GM19328 (cell line): ENCODE results near the gene ACVR1B.

Experiments used
- ATAC-seq: cut with Tn5 transposase; IDR thresholded peaks from one replicate; pipeline ENCODE4 v1.9.1; 2021; ENCODE audit warnings: mild to moderate bottlenecking, moderate library complexity; ENCODE audit not compliant: unreplicated experiment

ACVR1B gene

DNA sequence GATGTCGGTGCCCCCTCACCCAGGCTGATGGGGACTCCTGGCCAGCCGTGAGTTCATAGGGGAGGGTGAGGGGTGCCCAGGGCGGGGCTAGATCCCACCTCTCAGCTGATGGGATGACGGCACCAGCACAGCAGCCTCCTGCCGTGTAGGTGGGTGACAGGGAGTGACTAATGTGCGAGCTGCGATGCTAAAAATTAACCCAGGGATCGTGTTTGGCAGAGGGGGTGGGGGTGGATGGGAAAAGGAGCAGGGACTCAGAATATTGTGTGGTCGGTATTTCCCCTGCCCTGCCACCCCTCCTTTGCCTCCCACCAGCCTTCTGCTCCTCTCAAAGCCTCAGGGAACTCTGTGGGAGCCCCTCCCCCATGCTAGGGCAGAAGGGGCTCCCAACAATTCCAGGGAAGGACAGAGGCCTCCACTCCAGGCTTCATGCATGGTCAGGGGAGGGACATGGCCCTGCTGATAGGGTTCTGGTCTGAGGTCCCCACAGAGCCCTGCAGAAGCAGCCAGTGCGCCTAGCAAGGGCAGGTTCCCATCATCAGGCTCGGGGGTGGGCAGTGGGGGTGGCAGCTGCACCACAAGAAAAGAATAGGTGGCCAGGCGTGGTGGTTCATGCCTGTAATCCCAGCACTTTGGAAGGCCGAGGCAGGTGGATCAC lies 67.7 kb downstream of the ACVR1B start:
- ATAC-seq: no peak

DNA sequence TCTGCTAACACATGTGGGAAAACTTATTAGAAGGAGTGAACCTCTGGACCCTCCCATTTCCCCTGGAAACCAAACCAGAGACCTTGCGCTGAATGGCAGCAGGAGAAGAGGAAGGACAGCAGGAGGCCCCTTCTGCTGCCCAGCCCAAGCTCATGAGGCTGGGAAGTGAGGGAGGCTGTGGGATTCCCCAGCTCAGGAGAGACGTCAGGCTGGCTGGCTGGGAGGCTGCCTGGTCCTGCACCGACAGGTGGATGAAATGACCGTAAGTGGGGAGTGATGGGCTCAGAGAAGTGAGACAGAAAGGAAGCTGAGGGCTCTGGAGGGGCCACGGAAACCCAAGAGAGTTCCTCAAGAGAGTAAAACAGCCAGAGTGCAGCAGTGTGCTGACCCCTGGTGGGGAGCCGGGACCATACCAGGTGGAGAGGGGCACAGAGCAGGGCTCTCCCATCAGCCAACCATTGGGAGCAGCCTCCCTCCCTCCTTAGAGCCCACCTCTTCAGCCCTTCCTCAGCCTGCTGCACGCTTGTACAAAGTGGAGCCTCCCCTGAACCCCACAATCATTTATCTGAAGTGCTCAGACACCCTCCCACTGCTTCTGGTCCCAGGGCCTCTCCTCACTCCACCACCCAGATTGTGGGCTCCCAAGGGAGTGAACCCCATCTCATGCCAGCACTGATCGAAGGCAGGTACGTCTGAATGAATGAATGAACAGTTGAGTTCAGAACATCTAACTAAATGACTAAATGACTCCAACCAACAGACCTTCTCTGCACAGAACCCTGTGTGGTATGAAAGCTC lies 69.2 kb downstream of the ACVR1B start:
- ATAC-seq: no peak

DNA sequence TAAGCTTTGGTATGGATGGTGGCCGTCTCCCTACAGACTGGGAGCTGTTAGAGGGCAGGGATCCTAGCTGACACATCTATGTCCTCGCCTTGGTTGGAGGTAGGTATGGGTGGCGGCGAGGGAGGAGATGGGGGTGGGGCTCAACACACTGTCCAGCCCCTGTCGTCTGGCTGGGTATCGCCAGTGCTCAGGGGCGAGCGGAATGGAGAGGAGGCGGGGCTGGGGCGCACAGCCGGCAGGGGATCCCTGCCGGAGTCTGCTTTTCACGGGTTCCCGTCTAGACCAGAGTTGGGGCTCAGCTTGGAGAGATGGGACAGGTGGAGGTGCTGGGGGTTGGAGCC lies 71.3 kb downstream of the ACVR1B start:
- no peak for ATAC-seq

DNA sequence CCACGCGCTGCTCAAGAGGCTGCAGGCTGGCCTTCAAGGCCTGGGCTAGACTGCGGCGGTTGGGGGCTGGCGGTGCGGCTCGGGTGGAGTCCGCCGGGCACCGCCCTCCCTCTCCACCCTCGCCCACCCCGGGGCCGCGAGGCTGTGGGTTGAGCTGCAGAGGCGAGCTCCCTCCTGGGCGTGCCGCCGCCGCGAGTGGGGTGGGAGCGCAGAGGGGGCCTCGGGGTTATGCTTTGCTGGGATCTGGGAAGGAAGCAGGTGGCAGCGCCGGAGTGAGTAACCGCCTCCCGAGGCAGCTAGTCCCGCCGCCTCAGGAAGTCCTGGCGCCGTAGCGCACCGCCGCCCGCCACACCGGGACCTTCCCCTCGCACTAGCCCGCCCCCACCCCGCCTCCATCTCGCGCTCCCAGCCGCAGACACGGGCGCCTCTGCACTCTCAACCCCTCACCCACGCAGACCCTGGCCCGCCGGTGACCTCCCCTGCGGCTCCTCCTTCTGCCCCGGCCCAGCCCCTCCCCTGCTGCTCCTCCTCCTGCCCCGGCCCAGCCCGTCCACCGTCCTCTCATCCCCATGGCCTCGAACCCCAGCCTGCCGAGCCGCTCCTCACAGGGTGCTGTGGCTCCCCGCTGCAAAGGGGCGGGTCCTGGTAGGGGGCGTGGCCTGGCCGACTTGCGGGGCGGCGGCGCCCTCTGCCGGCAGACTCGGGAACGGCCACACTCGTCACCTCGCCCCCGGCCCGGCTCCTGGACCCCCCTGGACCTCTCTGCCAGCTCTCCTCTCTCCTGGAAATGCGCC lies 71.9 kb downstream of the ACVR1B start:
- ATAC-seq: no peak

DNA sequence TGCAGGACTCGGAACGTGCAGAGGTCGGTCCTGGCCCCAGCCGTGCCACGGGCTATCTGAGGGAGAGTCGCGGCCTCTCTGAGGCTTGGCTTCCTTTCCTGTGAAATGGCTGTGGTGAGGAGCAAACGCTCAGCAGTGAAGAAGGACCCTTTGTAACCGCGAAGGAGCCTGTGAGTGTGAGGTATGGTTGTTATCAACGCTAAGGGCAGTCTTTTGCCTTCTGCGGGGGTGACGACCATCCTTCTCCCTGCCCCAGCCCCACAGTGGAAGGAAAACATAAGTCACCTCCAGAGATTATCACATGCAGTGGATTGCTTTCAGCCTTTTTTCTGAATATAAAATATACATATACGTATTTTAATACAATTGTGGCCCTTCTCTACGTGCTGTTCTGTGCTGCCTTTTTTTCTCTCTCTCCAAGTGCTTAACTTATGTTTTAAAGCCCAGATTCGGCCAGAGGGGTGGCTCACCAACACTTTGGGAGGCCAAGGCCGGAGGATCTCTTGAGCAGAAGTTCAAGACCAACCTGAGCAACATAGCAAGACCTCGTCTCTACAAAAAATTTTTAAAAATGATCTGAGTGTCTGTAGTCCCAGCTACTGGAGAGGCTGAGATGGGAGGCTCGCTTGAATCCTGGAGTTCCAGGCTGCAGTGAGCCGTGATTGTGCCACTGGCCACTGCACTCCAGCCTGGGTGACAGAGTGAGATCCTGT lies 72.6 kb downstream of the ACVR1B start:
- ATAC-seq: no peak

DNA sequence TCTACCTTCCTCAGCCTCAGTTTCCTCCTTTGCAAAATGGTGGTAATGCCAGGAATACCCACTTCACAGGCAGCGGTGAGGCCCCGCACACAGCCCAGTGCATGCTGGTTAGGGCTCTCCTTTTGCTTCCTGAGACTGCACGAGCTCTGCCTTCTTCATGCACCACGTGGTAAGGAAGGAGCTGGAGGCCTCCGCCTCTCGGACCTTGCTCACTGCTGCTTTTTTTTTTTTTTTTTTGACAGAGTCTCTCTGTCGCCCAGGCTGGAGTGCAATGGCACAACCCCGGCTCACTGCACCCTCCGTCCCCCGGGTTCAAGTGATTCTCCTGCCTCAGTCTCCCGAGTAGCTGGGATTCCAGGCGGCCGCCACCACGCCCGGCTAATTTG lies 73.3 kb downstream of the ACVR1B start:
- ATAC-seq: no peak

DNA sequence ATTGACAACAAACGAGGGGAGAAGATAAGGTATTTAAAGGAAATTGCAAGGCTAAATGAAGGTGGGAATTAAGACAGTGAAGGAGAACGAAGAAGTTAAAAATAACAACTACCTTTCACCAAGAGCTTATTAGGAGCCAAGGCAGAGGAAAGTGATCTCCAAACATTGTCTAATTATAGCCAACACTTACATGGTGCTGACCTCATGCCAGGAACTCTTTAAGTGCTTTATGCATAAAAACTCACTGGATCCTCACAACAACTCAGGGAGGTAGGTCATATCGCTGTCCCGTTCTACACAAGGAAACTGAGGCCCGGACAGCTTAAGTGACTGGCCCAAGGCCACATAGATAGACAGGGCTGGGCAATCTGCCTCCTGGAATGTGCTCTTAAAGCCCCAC lies 74.8 kb downstream of the ACVR1B start:
- ATAC-seq: no peak

DNA sequence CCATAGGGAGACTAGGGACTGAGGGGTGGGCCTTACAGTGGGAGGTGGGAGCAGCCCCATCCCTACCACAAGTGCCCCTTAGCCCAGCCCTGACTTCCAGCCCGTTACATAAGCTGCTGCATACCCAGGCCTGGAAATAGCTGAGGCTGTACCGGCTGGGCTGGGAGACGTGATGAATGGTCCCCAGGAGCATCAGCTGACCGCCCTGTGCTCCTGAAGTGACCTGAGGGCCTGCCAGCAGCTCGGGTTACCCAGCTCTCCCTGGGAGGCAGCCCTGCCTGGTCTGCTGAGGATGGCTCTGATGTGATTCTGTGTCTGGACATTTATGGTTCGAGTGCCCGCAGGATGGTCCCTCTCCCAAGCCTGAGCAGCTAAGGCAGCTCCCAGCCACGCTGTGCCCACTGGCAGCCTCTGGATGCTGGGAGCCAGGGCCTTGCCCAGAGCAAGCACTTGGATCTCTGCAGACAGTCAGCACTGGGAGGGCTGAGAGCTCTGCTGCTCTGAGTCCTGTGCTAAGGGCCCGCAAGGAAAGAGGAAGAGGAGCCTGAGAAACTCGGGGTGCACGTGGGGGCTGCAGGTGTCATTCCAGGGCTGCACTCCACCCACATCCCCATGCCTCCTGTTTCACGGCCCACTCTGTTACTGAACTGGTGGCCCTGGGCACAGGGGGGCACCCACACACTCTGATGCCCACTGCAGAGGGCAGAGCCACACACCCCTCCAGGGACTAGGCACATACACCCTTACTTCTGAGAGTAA lies 75.8 kb downstream of the ACVR1B start:
- no peak for ATAC-seq

DNA sequence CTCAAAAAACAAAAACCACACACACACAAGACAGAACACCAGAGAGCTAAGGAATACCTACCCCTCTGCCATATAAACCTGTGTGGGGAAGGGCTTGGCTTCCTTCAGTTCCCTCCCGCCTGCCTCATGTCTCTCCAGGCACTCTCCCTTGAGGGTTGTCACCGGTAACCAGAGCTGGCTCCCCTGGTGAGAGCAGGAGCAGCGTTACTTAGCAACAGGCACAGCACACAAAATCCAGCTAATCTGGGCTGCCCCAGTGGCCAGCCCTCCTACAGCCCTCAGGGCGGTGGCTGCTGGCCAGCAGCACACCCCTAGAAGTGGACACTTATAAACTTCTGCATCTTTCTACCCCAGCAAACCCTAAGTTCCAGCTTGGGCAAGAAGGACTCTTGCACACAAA lies 78.2 kb downstream of the ACVR1B start:
- ATAC-seq: no peak

DNA sequence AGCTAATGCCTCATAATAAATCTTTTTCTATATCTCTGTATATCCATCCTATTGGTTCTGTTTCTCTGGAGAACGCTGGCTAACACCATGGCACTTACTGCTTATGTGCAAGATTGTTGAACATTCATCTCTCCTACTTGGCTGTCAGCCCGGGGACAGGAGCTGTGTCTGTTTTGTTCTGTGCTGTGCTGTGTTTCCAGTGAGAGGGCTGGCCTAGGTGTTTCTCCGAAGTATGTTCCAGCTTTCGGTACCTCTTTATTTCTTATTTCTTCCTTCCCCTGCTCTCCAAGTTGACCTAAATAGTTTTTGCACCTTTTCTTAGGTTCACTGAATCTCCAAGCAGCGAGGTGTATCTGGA lies 80.9 kb downstream of the ACVR1B start:
- no peak for ATAC-seq

DNA sequence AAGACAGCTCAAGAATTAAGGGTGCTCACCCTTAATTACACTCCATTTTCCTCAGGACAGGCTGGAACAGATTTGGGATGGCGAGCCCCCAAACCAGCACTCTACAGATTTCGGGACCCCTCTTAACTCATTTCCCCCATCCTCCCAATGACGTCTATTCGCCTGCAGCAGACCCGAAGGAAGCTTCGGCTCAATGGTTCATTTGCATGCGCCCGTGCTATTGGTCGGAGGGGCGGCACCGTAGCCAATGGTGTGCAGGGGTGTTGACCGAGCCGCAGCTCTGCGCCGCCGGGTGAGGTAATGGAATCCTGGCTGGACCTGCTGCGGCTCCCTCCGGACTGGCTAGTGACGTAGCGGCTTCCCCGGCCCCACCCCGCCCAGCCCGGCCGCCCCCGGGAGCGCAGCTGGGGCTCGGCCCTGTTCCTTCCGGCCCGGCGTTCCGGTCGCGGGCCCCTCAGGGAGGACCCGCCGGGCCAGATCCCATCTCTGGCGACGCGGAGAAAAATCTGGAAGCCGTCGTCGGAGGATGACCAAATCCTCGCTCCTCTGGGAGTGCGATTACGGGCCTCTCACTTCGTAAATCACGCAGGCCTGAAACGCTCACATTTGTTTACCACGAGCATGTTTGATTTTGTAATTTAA lies 81.4 kb downstream of the ACVR1B start:
- ATAC-seq: peak; percentile 91

DNA sequence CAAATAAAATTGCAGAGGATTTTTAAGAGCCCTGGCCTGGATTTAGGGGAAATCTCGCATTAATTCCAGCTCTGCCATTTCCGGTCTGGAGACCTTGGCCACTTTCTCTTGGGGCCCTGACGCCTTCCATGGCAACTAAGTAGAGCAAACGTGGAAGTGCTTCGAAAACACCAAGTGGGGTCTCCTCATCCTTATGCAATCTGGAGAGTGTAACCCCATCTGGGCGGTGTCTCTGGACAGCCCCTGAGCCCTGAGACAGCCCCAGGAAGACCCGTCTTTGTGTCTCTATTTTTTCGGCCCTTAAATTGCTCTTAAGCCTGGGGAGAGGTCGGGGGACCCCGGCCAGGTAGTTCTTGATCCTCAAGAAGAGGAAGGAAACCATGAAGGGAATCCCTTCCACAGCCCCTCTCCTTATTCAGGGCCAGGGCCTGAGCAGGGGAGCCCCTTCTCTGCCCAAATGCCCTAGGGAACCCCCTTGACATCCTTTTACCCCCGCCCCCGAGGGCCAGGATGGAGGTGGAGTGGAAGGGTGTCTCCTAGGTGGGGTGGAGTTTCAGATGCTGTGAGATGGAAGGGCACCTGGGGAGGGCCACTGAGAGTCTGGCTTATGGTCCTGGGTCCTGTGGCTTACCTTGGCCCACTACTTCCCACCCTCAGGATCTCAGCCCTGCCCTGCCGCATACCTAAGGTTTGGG lies 82.1 kb downstream of the ACVR1B start:
- ATAC-seq: no peak

DNA sequence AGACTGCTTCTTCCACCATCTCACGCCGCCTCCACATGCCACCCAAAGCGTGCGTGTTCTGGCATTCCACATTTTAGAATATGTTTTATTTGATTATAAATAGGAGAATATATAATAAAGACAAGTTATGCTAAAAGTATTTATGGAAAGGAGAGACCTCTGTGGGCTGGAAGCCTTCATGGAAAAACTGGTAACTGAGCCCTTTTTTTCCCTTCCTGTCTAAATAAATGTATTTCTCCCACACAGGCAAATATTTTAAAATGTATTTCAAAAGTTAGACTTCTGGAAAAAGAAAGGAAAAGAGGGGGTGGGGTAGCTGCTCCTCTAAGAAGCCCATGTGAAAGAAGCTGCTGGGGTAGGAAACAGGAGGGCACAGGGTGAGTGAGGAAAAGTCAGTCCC lies 83.7 kb downstream of the ACVR1B start:
- no peak for ATAC-seq

DNA sequence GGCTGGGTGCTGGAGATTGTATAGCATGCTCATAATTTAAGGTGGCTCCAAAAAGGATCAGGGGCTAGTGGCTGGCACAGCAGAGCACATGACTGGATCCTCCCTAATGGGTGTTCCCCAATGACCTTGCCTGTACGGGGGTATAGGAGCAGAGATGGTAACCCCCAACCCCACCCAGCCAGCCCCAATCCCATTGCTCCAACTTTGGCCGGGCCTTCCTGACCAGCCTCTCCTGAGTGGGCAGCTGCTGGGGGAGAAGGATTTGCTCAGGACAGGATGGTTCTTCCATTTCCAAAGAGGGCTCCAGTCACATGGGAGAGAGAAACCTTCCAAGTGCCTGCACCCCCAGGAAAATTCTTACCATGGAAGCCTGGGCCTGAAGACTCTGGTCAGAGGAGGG lies 84.4 kb downstream of the ACVR1B start:
- ATAC-seq: no peak

DNA sequence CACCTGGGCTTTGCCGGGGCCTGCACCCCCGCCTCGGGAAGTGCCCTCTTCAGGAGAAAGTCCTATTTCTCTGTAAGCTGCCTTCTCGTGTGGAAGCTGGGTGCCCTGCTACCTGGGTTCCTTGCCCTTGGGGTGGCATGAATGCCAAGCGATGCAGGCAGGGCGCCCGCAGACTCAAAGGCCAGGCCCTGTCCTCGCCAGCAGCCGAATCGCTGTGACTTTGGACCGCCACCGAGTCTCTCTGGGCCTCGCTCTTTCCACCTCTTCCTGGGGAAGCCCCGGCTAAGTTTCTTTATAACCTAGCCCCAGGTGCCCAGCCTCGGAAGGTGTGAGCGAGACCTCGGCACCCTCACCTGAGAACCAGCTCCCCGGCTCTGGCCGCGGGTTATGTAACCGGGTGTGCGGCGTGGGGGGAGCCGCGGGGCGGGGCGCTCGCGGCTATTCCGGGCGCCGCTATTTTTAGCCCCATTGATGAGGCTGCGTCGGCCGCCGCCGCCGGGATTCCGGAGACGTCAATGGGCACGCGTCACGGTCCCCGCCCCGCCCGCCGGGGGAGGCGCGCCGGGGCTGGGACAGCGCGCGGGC lies 85.2 kb downstream of the ACVR1B start:
- peak; percentile 42 for ATAC-seq

DNA sequence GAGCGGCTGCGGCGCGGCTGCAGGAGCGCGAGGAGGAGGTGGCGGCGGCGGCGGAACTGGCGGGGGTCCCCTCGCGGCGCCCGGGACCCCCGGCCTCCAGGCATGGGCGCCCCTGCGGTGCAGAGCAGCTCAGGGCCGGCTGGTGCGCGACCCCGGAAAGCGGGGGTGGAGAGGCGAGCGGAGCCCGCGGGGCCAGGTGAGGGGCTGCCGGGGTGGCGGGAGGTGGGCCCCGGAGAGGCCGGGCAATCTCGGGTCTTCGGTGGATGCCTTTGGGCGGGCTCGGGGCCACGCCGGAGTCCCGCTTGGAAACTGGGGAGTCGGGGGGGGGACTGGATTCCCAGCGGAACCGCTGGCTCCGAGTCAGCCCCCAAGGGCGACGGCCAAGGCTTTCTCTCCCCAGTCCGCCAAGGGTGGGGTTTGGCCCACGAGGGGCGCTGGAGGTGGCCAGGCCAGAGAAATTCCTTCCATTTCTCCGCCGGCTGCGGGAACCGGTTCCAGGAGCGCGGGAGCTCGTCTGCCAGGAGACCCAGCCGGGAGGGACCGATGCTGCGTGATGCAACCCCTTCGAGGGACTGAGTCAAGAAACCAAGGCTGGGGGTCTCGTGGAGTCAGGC lies 85.9 kb downstream of the ACVR1B start:
- ATAC-seq: no peak

DNA sequence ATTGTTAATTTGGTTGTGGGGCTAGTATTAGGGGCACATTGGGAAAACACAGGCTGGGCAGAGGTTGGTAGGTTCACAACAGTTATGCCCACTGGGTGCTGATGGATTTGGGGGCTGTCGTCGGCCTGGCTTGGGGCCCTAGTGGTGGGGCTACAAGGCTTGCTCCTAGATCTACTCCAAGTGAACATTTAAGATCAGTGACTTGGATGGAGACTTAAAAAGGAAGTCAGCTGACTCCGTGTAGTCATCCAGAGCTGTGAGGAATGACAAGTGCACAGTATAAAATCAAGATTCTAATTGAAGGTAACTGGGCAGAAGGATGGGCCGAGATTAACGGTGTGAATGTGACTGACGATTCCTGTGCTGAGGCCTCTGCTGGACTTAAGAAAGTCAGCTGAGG lies 86.9 kb downstream of the ACVR1B start:
- ATAC-seq: no peak

DNA sequence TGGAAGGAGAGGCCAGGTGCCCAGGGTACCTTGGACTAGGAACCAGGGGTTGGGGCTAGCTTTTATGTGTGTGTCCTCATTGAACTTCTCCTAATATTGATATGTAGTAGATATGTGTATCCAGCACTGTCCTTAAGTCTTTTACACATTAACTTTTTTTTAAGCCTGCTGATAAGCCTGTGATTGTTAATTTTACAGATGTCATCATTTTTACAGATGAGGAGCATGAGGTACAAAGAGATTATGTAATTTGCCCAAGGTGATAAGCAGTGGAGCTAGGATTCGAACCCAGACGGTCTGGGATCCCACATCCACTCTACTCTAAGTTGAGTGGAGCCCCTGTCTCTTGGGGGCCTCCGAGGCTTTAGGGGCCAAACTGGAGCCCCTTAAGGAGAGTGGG lies 89.5 kb downstream of the ACVR1B start:
- ATAC-seq: no peak

DNA sequence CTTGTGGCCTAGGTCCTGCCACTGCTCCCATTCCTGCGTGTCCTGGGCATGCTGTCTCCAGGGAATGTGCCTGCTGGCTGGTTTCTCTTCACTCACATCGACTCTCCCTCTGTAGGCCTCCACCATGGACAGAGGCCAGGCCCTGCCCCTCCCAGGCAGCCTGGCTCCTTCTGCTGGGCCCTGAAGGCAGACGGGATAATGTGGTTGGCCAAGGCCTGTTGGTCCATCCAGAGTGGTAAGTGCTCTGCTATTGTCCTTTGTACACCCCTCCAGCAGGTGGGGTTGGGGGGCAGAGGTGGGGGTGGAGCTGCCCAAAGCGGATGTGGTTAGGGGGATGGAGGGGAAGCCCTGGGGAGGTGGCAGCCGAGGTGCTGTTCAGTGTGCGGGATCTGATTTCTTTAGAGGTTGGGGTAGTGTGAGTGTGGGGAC lies 90.2 kb downstream of the ACVR1B start:
- no peak for ATAC-seq
